Upper lobe of left lung (tissue), 6 donors: ENCODE results near the gene IL12RB1. TPM values are rescaled to one million over a fixed set of nuclear protein-coding genes. Genes with fewer than 3 reads are reported as not detected.

Experiments used
- ATAC-seq, 2 donors: fragments of 200-7000 bp; cut with Tn5 transposase; one replicate each; pipeline ENCODE4 v1.9.1; 2022; ENCODE audit warnings: mild to moderate bottlenecking in 2 of 2, moderate library complexity in 2 of 2; ENCODE audit not compliant: low FRiP score in 2 of 2
- DNase-seq, 2 donors: peaks; one replicate each; pipeline ENCODE4 v3.0.0-alpha.2; 2019 to 2020
- H3K27ac ChIP-seq, 4 donors: fragments of 200-600 bp; sonication (generic); one replicate each; pipeline ENCODE4 v1.5.1; 2016 to 2019
- H3K27me3 ChIP-seq, 4 donors: fragments of 200-600 bp; sonication (generic); one replicate each; pipeline ENCODE4 v1.5.1; 2017 to 2019
- H3K36me3 ChIP-seq, 4 donors: fragments of 200-600 bp; sonication (generic); one replicate each; pipeline ENCODE4 v1.5.1; 2016 to 2019
- H3K4me1 ChIP-seq, 4 donors: fragments of 200-600 bp; sonication (generic); one replicate each; pipeline ENCODE4 v1.5.1; 2018 to 2019
- H3K4me3 ChIP-seq, 4 donors: fragments of 200-600 bp; sonication (generic); one replicate each; pipeline ENCODE4 v1.5.1; 2017 to 2019; ENCODE audit warnings: mild to moderate bottlenecking in 2 of 4, moderate library complexity in 1 of 4
- H3K9me3 ChIP-seq, 4 donors: fragments of 200-600 bp; sonication (generic); one replicate each; pipeline ENCODE4 v1.5.1; 2018 to 2019
- CTCF ChIP-seq, 6 experiments: fragments of 450-650 bp in 4 of 6; fragments of 200-600 bp in 2 of 6; sonication (generic) in 2 of 6; IDR thresholded peaks; one replicate each; pipeline ENCODE4 v1.5.1; 2016 to 2019; ENCODE audit warnings: antibody characterized with exemption in 6 of 6
- EP300 ChIP-seq, 4 donors: sonication (generic); formaldehyde crosslinking; IDR thresholded peaks; one replicate each; pipeline ENCODE4 v1.5.1; 2017; ENCODE audit warnings: antibody characterized with exemption in 4 of 4, control low read depth in 2 of 4
- POLR2A ChIP-seq, 4 donors: fragments of 450-650 bp; IDR thresholded peaks; one replicate each; pipeline ENCODE4 v1.5.1; 2016 to 2017; ENCODE audit warnings: antibody characterized with exemption in 4 of 4, mild to moderate bottlenecking in 2 of 4
- POLR2AphosphoS5 ChIP-seq, 2 donors: sonication (generic); formaldehyde crosslinking; IDR thresholded peaks; one replicate each; pipeline ENCODE4 v1.5.1; 2017; ENCODE audit warnings: antibody characterized with exemption in 2 of 2
- WGBS, 2 donors: methylation state at CpG; one replicate each; pipeline ENCODE4 v1.1.5; 2017 to 2018; 5-methylcytosine and 5-hydroxymethylcytosine counted together
- total RNA-seq, 6 donors: library from RNA; depleted of rRNA in 4 of 6; stranded (reverse); fragments of >200 nt in 4 of 6; gene quantifications; one replicate each; pipeline versions ENCODE4 v1.1.0 to v1.2.1, GENCODE V29; 2016 to 2021
- donor health status: DM: no; HTN: no; CAD: no; lungs with moderate emphysema.
- donor health status: DM: no; HTN: yes; CAD: no; lungs with severe emphysema.

IL12RB1 gene
- total RNA-seq, 6 donors from 2014 or later = 2.6 to 13.2 (median 8.6) TPM

GRCh38 chr19:18093439-18094161 is 6.9 kb upstream of the IL12RB1 start:
- Histone ChIP-seq H3K36me3 (no peaks in the 10 kb centered on the region), H3K4me3 (no peak overlapping the region), H3K4me1 (peaks cover 17 to 30% (median 22%) of the 10 kb centered on the region in 4 donors), H3K9me3 (no peaks in the 10 kb centered on the region), H3K27ac (no peak overlapping the region), H3K27me3 (no peaks in the 10 kb centered on the region)
- no peak for ATAC-seq
- 77 to 98% methylated on average over 4 to 6 of the region's 6 CpGs for WGBS, 2 donors
- no peak for TF ChIP-seq EP300 (IDR thresholded peaks at IDR 0.05)
- no peak for TF ChIP-seq CTCF (IDR thresholded peaks at IDR 0.05)
- TF ChIP-seq POLR2A (IDR thresholded peaks at IDR 0.05) = no peak
- TF ChIP-seq POLR2AphosphoS5 (IDR thresholded peaks at IDR 0.05) = no peak
- no peak for DNase-seq

GRCh38 chr19:18091217-18091608 is 4.5 kb upstream of the IL12RB1 start:
- peaks cover 8 to 23% (median 14%) of the 10 kb centered on the region in 4 donors for H3K4me1 ChIP-seq
- H3K9me3 ChIP-seq = no peaks in the 10 kb centered on the region
- H3K36me3 ChIP-seq = no peaks in the 10 kb centered on the region
- peak overlapping the region; percentile 79 to 91 (median 82) for H3K27ac ChIP-seq
- TF ChIP-seq CTCF (IDR thresholded peaks at IDR 0.05) (no peak), EP300 (IDR thresholded peaks at IDR 0.05) (peak in 1 of 4 donors; percentile 23), POLR2A (IDR thresholded peaks at IDR 0.05) (peak in 2 of 4 donors; percentile 29 to 63), POLR2AphosphoS5 (IDR thresholded peaks at IDR 0.05) (peak; percentile 45 to 67)
- peak in 1 of 2 donors; percentile 88 for DNase-seq
- no peak overlapping the region for H3K4me3 ChIP-seq
- peak; percentile 63 to 72 for ATAC-seq
- H3K27me3 ChIP-seq = no peaks in the 10 kb centered on the region
- WGBS, 2 donors = 31 to 41% methylated on average over 11 to 12 of the region's 12 CpGs

GRCh38 chr19:18090545-18091216 is 3.9 kb upstream of the IL12RB1 start:
- Histone ChIP-seq H3K36me3 (no peaks in the 10 kb centered on the region), H3K4me1 (peaks cover 8 to 23% (median 14%) of the 10 kb centered on the region in 4 donors), H3K27me3 (no peaks in the 10 kb centered on the region), H3K27ac (peak overlapping the region; percentile 79 to 91 (median 82)), H3K9me3 (no peaks in the 10 kb centered on the region), H3K4me3 (no peak overlapping the region)
- DNase-seq (peak in 1 of 2 donors; percentile 66), ATAC-seq (peak in 1 of 2 donors; percentile 30)
- no peak for TF ChIP-seq EP300 (IDR thresholded peaks at IDR 0.05)
- no peak for TF ChIP-seq POLR2AphosphoS5 (IDR thresholded peaks at IDR 0.05)
- TF ChIP-seq CTCF (IDR thresholded peaks at IDR 0.05) = no peak
- no peak for TF ChIP-seq POLR2A (IDR thresholded peaks at IDR 0.05)
- WGBS, 2 donors = 65 to 66% methylated on average over 12 of the region's 12 CpGs

GRCh38 chr19:18089726-18090125 is 3.0 kb upstream of the IL12RB1 start:
- Histone ChIP-seq H3K27me3 (no peaks in the 10 kb centered on the region), H3K36me3 (no peaks in the 10 kb centered on the region), H3K4me3 (no peak overlapping the region), H3K4me1 (peaks cover 8 to 23% (median 14%) of the 10 kb centered on the region in 4 donors), H3K9me3 (no peaks in the 10 kb centered on the region), H3K27ac (peak overlapping the region; percentile 79 to 91 (median 82))
- TF ChIP-seq EP300 (IDR thresholded peaks at IDR 0.05) (no peak), POLR2AphosphoS5 (IDR thresholded peaks at IDR 0.05) (no peak), CTCF (IDR thresholded peaks at IDR 0.05) (no peak), POLR2A (IDR thresholded peaks at IDR 0.05) (no peak)
- 63 to 74% methylated on average over 5 of the region's 5 CpGs for WGBS, 2 donors
- ATAC-seq = no peak
- DNase-seq = no peak
